GM06990 (cell line): ENCODE measurements around the gene ZNF546.

ENCODE experiments used
- DNase-seq: peaks from one replicate; pipeline ENCODE4 v3.0.0-alpha.2; 2011; ENCODE audit not compliant: insufficient read length; ENCODE audit errors: extremely low read depth
- H3K27me3 ChIP-seq: replicated peaks from 2 replicates; pipeline ENCODE4 v1.6.0; 2011; ENCODE audit warnings: low read length; ENCODE audit not compliant: control insufficient read depth, insufficient read depth
- H3K36me3 ChIP-seq: 2 replicates; pipeline ENCODE4 v1.5.1; 2011; ENCODE audit warnings: low read length; ENCODE audit not compliant: control insufficient read depth, insufficient read depth
- H3K4me3 ChIP-seq: replicated peaks from 2 replicates; pipeline ENCODE4 v1.5.1; 2011; ENCODE audit warnings: low read depth, mild to moderate bottlenecking, control low read depth, low read length
- TF ChIP-seq, protein P1 (sequence below): IDR thresholded peaks from 2 replicates; pipeline ENCODE4 v1.5.1; 2011; ENCODE audit warnings: low read length, control low read depth, mild to moderate bottlenecking, inconsistent platforms; ENCODE audit not compliant: insufficient read depth, poor library complexity, severe bottlenecking

ZNF546 gene

DNA sequence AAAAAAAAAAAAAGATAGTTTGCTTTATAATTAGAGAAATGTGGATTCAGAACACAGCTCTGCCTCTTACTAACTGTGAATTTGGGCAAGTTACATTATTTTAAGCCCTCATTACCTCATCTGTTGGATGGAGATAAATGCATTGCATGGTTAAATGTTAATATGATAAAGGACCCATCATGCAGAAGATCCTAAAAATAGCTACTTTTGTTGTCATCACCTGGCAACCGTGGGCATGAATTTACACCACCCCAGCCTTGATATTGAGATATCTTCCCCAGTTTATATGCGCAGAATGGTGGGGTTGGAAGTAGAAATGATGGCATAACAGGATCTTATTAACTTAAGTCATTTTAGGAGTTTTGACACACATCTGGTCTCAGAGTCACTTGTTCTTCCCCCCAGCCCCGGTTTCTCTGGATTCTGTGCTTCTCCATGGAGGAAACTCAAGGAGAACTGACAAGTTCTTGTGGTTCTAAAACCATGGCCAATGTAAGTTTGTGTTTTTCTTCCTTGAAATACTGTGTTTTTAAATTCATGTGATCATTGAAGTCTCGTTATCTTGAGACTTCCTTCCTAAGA lies 8.9 kb downstream of the ZNF546 start:
- TF ChIP-seq, protein P1, sequence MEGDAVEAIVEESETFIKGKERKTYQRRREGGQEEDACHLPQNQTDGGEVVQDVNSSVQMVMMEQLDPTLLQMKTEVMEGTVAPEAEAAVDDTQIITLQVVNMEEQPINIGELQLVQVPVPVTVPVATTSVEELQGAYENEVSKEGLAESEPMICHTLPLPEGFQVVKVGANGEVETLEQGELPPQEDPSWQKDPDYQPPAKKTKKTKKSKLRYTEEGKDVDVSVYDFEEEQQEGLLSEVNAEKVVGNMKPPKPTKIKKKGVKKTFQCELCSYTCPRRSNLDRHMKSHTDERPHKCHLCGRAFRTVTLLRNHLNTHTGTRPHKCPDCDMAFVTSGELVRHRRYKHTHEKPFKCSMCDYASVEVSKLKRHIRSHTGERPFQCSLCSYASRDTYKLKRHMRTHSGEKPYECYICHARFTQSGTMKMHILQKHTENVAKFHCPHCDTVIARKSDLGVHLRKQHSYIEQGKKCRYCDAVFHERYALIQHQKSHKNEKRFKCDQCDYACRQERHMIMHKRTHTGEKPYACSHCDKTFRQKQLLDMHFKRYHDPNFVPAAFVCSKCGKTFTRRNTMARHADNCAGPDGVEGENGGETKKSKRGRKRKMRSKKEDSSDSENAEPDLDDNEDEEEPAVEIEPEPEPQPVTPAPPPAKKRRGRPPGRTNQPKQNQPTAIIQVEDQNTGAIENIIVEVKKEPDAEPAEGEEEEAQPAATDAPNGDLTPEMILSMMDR, result no peak
- Histone ChIP-seq H3K27me3 (no peaks in the 10 kb centered on the region), H3K36me3 (peaks cover 2% of the 10 kb centered on the region; the same call in 1 of the 2 replicates), H3K4me3 (no peak overlapping the region)
- DNase-seq, result no peak

DNA sequence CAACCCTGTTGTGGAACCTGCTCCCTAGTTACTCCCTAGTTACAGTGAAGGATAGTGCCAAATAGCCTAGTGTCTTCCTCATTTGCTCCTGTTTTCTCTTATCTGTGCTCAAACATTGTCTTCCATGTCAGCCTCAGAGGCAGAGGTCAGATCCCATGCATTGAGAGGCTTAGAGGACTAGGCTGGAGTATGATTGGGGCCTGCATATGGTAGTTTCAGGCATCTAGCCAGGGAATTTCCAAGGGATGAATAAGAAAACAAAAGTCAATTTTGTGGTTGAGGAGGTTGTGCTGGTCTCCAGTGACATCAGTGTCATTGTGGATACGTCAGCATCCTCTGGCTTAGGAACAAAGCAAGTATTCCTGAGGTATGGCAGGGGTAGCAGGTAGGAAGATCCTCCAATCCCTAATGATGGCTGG lies 9.4 kb downstream of the ZNF546 start:
- no peak for DNase-seq
- H3K27me3 ChIP-seq, result no peaks in the 10 kb centered on the region

DNA sequence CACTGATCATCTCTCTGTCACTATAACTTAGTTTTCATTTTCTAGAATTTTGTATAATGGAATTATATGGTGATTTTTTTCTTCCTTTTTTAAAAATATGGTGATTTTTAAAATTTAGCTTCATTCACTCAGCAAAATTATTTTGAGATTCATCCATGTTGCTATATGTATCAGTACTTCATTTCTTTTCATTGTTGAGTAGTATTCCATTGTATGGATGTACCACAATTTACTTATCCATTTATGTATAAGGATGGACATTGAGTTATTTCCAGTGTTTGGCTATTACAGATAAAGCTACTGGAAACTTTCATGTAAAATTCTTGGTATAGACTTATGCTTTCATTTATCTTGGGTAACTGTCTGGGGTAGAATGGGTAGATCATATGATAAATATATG lies 12.8 kb downstream of the ZNF546 start:
- Histone ChIP-seq H3K27me3 (no peaks in the 10 kb centered on the region), H3K36me3 (peaks cover 2% of the 10 kb centered on the region; the same call in 1 of the 2 replicates), H3K4me3 (no peak overlapping the region)
- TF ChIP-seq, protein P1, result no peak
- DNase-seq, result no peak

More for the DNA sequence above, 9.4 kb downstream of the ZNF546 start:
- Histone ChIP-seq H3K4me3 (no peak overlapping the region), H3K36me3 (peaks cover 2% of the 10 kb centered on the region; the same call in 1 of the 2 replicates)
- TF ChIP-seq, protein P1, result no peak

DNA sequence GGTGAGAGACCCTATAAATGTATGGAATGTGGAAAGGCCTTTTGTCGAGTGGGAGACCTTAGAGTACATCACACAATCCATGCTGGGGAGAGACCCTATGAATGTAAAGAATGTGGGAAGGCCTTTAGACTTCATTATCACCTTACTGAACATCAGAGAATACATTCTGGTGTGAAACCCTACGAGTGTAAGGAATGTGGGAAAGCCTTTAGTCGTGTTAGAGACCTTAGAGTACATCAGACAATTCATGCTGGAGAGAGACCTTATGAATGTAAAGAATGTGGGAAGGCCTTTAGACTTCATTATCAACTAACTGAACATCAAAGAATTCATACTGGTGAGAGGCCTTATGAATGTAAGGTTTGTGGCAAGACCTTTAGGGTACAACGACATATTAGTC lies 17.1 kb downstream of the ZNF546 start:
- TF ChIP-seq, protein P1, result no peak
- H3K27me3 ChIP-seq, result no peaks in the 10 kb centered on the region

DNA sequence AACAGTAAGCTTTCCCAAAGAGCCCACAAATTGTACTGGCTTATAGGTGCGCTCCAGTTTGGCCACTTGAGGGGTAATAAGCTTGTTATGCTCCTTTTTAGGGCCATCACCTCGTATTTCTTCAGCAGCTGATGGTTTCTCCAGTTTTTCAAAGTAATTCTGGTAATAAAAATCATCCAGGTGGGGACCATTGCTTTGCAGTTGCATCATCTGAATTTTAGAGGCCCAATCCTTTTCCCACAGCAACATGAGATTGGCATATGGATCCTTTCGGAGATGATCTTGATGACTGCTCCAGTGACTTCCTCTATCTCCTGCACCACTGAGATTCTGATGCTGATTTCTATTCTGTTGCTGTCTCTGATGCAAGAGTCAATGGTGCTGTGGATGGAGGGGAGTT lies 27.1 kb downstream of the ZNF546 start:
- no peak for DNase-seq
- TF ChIP-seq, protein P1, result no peak
- Histone ChIP-seq H3K27me3 (no peaks in the 10 kb centered on the region), H3K4me3 (no peak overlapping the region), H3K36me3 (no peaks in the 10 kb centered on the region)

More for the DNA sequence above, 17.1 kb downstream of the ZNF546 start:
- Histone ChIP-seq H3K4me3 (no peak overlapping the region), H3K36me3 (no peaks in the 10 kb centered on the region; the same call in 1 of the 2 replicates)
- no peak for DNase-seq

DNA sequence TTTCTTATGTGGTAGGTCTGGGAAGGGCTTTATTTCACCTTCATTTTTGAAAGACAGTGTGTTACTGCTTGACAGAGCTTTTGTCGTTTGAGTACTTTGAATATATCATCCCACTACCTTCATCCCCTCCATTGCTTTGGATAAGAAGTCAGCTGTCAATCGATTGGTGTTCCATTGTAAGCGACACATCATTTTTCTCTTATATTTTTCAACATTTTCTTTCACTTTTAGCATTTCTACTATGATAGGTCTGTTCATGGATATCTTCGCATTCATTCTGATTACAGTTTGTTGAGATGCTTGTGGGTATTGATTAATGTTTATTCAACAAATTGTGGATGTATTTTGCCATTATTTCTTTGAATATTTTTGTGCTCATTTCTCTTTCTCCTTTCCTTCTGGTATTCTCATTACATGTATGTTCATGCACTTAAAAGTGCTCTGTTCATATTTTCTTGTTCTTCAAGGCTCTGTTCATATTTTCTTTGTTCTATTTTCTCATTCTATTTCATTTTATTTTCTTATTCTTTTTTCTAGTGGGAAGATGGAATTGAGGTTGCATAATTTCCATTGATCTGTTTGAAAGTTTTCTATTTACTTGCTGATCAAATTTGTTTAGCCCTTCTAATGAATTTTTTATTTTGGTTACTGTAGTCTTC lies 29.2 kb downstream of the ZNF546 start:
- TF ChIP-seq, protein P1, result no peak
- DNase-seq, result no peak

More for the DNA sequence above, 29.2 kb downstream of the ZNF546 start:
- Histone ChIP-seq H3K4me3 (no peak overlapping the region), H3K36me3 (no peaks in the 10 kb centered on the region), H3K27me3 (no peaks in the 10 kb centered on the region)
